ENCODE data around the gene FLOT1. TPM values are rescaled to one million over a fixed set of nuclear protein-coding genes. Genes with fewer than 3 reads are reported as not detected.

FLOT1 gene
- total RNA-seq, 2 donors from 2014 or later = 170 to 179 TPM

Other genes with a start within 250 kb of the FLOT1 start
- gene GNL1, start 186.2 kb downstream of the FLOT1 start, total RNA-seq = 10 to 100 TPM; 25.7 to 32.1 TPM
- gene PRR3, start 185.4 kb downstream of the FLOT1 start, total RNA-seq = 1 to 10 TPM; 4.6 to 5.4 TPM
- gene ABCF1, start 171.2 kb downstream of the FLOT1 start, total RNA-seq = 10 to 100 TPM; 30.7 to 45.9 TPM
- 10 to 100 TPM; 37.3 to 42.1 TPM for gene PPP1R10, start 125.4 kb downstream of the FLOT1 start, total RNA-seq
- 10 to 100 TPM; 71.1 to 74.7 TPM for gene MRPS18B, start 124.8 kb downstream of the FLOT1 start, total RNA-seq
- 1 to 10 TPM; 2.7 to 3.8 TPM for gene ATAT1, start 115.8 kb downstream of the FLOT1 start, total RNA-seq
- 10 to 100 TPM; 30.1 to 39.3 TPM for gene C6orf136, start 95.6 kb downstream of the FLOT1 start, total RNA-seq
- gene DHX16, start 69.7 kb downstream of the FLOT1 start, total RNA-seq = 10 to 100 TPM; 17.6 to 18.6 TPM
- gene PPP1R18, start 56.0 kb downstream of the FLOT1 start, total RNA-seq = 10 to 100 TPM; 28.0 to 36.8 TPM
- 1 to 10 TPM; 5.3 to 6.3 TPM for gene NRM, start 51.7 kb downstream of the FLOT1 start, total RNA-seq
- gene MDC1, start 25.4 kb downstream of the FLOT1 start, total RNA-seq = 10 to 100 TPM; 19.1 to 25.6 TPM
- gene TUBB, start 22.3 kb downstream of the FLOT1 start, total RNA-seq = 100 to 1,000 TPM; 276 to 303 TPM
- 10 to 100 TPM; 23.0 to 81.5 TPM for gene IER3, start 1.9 kb upstream of the FLOT1 start, total RNA-seq
- 10 to 100 TPM; 58.4 to 60.2 TPM for gene DDR1, start 141.8 kb upstream of the FLOT1 start, total RNA-seq
- 10 to 100 TPM; 24.4 to 25.3 TPM for gene GTF2H4, start 165.5 kb upstream of the FLOT1 start, total RNA-seq
- gene VARS2, start 171.6 kb upstream of the FLOT1 start, total RNA-seq = 10 to 100 TPM; 14.0 to 18.7 TPM
- not detected for gene SFTA2, start 189.5 kb upstream of the FLOT1 start, total RNA-seq
- not detected for gene MUCL3, start 198.3 kb upstream of the FLOT1 start, total RNA-seq
- gene MUC21, start 241.0 kb upstream of the FLOT1 start, total RNA-seq = not detected